ENCODE data around the gene INTS3.

INTS3 gene

GRCh38 chr1:153696741-153697140, 31.1 kb upstream of the INTS3 start:
- TF ChIP-seq ZBTB7A (IDR thresholded peaks at IDR 0.05; ENCODE audit: low read depth) (no peak), CEBPB (IDR thresholded peaks at IDR 0.05) (no peak), TCF12 (IDR thresholded peaks at IDR 0.05; ENCODE audit: low read depth) (no peak), FOXM1 (IDR thresholded peaks at IDR 0.05; ENCODE audit: borderline replicate concordance, low read depth) (no peak), TEAD4 (IDR thresholded peaks at IDR 0.05) (no peak), EP300 (IDR thresholded peaks at IDR 0.05; ENCODE audit: borderline replicate concordance) (no peak), TAF1 (IDR thresholded peaks at IDR 0.05; ENCODE audit: low read depth) (no peak), YY1 (IDR thresholded peaks at IDR 0.05; ENCODE audit: low read depth) (no peak), NFIC (IDR thresholded peaks at IDR 0.05) (no peak), MAX (IDR thresholded peaks at IDR 0.05) (no peak)
- TF ChIP-seq, protein P1, sequence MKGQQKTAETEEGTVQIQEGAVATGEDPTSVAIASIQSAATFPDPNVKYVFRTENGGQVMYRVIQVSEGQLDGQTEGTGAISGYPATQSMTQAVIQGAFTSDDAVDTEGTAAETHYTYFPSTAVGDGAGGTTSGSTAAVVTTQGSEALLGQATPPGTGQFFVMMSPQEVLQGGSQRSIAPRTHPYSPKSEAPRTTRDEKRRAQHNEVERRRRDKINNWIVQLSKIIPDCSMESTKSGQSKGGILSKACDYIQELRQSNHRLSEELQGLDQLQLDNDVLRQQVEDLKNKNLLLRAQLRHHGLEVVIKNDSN (IDR thresholded peaks at IDR 0.05) = no peak

DNA sequence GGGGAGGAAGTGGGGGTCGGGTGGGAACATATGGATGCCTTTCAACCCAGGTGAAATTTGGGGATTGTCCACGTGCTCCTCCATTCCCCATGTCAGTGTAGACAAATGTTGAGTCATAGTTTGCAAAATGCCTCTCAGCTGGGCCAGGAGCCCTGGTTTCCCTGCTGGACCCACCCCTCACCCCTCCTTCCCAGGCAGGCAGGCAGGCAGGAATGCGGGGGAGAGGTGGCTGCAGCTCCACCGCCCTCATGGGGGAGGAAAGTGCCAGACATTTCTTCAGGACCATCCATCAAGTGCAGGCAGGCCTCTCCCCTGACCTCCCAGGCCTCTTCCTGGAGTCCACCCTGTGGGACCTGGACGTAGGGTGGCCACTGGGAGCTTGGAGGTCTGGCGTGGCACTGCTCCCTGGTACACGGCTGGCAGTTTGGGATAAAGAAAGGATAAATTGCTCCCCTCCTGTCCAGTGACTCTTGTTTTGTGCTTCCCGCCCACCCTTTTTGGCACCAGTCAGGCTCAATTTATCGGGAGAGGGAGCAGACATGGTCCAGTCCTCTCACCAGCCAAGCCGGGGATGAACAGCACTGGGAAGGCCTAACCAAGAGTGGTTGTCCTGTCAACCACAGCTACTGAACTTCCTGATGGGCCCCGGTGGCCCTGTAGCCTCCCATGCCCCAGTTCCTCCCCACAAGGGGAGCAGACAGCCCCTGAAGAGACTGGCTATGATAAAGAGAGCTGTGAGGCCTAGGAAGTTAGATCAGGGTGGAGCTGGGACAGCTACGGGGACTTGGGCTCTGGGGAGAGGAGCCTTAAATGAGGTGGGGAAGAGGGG, 30.4 kb upstream of the INTS3 start:
- TF ChIP-seq REST (IDR thresholded peaks at IDR 0.05; ENCODE audit: low read depth) (no peak), EP300 (IDR thresholded peaks at IDR 0.05; ENCODE audit: borderline replicate concordance) (no peak), NFIC (IDR thresholded peaks at IDR 0.05) (no peak), MAX (IDR thresholded peaks at IDR 0.05) (peak; percentile 58), TEAD4 (IDR thresholded peaks at IDR 0.05) (peak; percentile 75), TCF12 (IDR thresholded peaks at IDR 0.05; ENCODE audit: low read depth) (no peak), EGR1 (IDR thresholded peaks at IDR 0.05) (peak; percentile 55; the same call in 1 of the 2 replicates), RAD21 (IDR thresholded peaks at IDR 0.05; ENCODE audit: low read depth) (no peak), TAF1 (IDR thresholded peaks at IDR 0.05; ENCODE audit: low read depth) (no peak)

DNA sequence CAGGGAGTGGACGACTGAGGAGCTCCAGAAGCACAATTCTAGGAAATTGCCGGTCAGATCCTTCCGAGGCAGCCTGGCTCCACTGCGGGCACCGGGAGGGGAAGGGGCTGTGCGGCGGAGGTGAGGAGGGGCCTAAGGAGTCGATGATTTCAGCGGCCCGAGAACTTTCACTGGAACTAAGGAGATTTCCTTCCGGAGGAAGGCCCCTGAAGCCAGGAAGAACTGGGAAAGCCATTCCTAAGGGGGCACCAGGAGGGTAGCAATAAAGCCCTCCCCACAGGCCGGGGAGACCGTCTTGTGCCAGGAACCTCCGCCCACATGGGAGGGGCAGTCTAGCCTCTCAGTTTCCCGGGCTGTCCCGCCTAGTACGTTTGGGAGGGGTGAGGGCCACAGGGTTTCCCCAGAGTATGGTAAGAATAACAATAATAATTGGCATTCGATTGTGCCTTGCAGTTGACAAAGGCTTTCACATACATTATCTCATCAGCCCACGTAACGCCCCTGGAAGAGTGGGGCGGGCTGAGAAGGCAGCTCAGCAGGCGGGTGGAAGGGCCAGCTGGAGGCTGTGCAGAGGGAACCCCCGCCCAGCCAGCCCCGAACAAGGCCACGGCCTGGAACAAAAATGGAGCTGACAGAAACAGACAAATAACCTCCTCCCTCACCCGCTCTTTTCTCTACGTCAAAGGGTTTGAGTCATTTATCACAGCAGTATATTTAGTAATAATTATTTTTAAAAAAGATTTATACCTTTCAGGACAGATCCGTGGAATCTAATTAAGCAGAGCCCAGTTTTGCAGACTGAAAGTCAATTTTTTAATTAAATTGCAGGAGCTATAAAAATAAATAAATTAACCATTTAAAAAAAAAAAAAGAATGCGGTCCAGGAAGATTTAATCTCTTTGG, 29.6 kb upstream of the INTS3 start:
- TF ChIP-seq YY1 (IDR thresholded peaks at IDR 0.05; ENCODE audit: low read depth) = no peak
- TF ChIP-seq EP300 (IDR thresholded peaks at IDR 0.05; ENCODE audit: borderline replicate concordance) = no peak
- TF ChIP-seq MAX (IDR thresholded peaks at IDR 0.05) = no peak
- no peak for TF ChIP-seq ZBTB7A (IDR thresholded peaks at IDR 0.05; ENCODE audit: low read depth)
- TF ChIP-seq REST (IDR thresholded peaks at IDR 0.05; ENCODE audit: low read depth) = no peak
- TF ChIP-seq TAF1 (IDR thresholded peaks at IDR 0.05; ENCODE audit: low read depth) = no peak
- no peak for TF ChIP-seq RAD21 (IDR thresholded peaks at IDR 0.05; ENCODE audit: low read depth)
- TF ChIP-seq TEAD4 (IDR thresholded peaks at IDR 0.05) = no peak
- no peak for TF ChIP-seq TCF12 (IDR thresholded peaks at IDR 0.05; ENCODE audit: low read depth)
- no peak for TF ChIP-seq CEBPB (IDR thresholded peaks at IDR 0.05)
- TF ChIP-seq EGR1 (IDR thresholded peaks at IDR 0.05) = no peak
- TF ChIP-seq CREB1 (IDR thresholded peaks at IDR 0.05; ENCODE audit: low read depth) = no peak
- TF ChIP-seq, protein P1 (IDR thresholded peaks at IDR 0.05) = no peak
- TF ChIP-seq FOXM1 (IDR thresholded peaks at IDR 0.05; ENCODE audit: borderline replicate concordance, low read depth) = no peak
- TF ChIP-seq NFIC (IDR thresholded peaks at IDR 0.05) = no peak

- TF ChIP-seq TCF12 (IDR thresholded peaks at IDR 0.05; ENCODE audit: low read depth) = no peak
- TF ChIP-seq EP300 (IDR thresholded peaks at IDR 0.05; ENCODE audit: borderline replicate concordance) = no peak
- no peak for TF ChIP-seq MAX (IDR thresholded peaks at IDR 0.05)
- no peak for TF ChIP-seq NFIC (IDR thresholded peaks at IDR 0.05)
- TF ChIP-seq TEAD4 (IDR thresholded peaks at IDR 0.05) = no peak
- no peak for TF ChIP-seq CREB1 (IDR thresholded peaks at IDR 0.05; ENCODE audit: low read depth)
- no peak for TF ChIP-seq RAD21 (IDR thresholded peaks at IDR 0.05; ENCODE audit: low read depth)
- TF ChIP-seq ZBTB7A (IDR thresholded peaks at IDR 0.05; ENCODE audit: low read depth) = no peak
- no peak for TF ChIP-seq YY1 (IDR thresholded peaks at IDR 0.05; ENCODE audit: low read depth)
Observed at GRCh38 chr1:153698923-153699714, 28.7 kb upstream of the INTS3 start.
